Cortex of kidney (tissue), 1 donor: Measurements from ENCODE around the gene NT5C2.
"Not testable (repeated sequence)": the region's sequence is repeated elsewhere in the genome, so short reads cannot be mapped to it uniquely, and the experiment has no call there.

Experiments
- DNase-seq: peaks from one replicate; lab custom pipeline; 2025; lab: John Stamatoyannopoulos, UW

The NT5C2 gene

DNA sequence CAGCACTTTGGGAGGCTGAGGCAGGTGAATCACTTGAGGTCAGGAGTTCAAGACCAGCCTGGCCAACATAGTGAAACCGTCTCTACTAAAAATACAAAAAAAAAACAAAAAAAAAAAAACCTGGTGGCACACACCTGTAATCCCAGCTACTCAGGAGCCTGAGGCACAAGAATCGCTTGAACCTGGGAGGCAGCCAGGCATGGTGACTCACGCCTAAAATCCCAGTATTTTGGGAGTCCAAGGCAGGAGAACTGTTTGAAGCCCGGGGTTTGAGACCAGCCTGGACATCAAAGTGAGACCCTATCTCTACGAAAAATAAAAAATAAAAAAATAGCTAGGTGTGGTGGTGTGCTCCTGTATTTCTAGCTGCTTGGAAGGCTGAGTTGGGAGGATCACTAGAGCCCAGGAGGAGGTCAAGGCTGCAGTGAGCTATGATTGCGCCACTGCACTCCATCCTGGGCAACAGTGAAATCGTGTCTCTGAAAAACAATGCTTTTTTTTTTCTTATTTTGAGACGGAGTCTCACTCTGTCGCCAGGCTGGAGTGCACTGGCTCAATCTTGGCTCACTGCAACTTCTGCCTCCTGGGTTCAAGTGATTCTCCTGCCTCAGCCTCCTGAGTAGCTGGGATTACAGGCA is 29.2 kb downstream of the NT5C2 start:
- not testable (repeated sequence) for DNase-seq

DNA sequence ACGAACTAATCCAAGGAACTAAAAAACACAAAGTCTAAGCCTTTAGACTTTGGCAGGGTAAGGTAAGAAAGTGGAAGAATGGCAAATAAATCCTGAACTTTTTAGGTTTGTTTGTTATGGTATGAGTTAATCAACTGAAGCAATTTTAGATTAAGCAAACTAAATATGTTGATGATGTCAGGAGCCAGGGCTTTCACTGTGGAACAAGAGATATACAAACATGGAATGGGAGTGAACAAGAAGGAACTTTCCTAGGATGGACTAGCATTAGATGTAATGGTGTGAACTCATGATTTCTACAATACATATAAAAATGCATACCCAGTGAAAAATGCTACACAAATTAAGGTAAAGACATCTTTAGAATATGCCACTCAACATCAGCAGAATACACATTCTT is 35.8 kb downstream of the NT5C2 start:
- no peak for DNase-seq

DNA sequence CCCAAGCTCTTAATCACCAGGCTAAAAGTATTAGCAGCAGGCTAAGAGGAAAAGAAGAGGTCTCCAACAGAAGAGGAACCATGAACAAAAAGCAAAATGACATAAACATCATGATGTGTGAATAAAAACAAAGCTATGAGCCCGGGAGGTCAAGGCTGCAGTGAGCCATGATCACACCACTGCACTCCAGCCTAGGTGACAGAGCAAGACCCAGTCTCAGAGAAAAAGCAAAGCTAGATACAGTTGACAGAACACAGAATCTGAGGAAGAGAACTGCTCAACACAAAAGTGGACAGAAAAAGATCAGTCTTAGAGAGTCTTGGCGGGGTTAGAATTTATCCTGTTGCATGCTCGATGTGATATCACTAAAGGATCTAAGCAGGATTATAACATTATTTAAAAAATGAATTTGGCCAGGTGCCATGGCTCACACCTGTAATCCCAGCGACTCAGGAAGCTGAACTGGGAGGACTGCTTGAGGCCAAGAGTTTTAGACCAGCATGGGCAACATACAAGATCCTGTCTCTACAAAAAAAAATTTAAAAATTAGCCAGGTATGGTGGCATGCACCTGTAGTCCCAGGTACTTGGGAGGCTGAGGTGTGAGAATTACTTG is 37.5 kb downstream of the NT5C2 start:
- DNase-seq, result no peak

DNA sequence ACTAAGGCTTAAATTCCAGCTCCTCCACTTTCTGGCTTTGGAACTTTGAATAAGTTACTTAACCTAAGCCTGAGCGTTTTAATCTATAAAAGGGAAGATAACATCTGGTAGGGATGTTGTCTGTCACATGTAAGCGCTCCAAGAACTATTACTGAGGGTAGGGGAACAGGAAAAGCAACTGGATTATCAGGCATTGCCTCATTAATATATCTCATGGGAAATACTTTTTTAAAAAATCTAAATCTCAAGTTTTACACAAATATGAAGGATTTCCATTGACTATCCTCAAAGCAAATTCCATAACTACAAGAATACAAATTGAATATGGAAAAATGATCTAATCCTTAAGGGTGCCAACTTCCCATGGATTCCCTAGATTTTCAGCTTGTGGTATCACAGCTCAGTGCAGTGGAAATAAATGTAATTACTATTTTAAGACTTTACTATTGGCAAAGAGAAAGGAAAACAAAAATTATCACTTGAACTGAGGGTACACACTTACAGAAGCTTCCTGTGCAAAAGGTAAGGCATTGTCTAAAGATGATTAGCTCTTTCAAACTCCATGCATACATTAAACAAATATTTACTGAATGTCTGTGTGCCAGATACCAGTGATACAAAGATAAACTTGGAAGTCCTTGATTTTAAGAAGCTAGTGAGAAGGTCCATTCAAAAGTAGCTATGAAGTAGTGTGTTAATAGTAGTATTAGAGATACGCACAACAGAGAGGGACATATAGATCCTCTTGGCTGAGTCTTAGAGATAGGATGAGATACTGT is 38.4 kb downstream of the NT5C2 start:
- no peak for DNase-seq

DNA sequence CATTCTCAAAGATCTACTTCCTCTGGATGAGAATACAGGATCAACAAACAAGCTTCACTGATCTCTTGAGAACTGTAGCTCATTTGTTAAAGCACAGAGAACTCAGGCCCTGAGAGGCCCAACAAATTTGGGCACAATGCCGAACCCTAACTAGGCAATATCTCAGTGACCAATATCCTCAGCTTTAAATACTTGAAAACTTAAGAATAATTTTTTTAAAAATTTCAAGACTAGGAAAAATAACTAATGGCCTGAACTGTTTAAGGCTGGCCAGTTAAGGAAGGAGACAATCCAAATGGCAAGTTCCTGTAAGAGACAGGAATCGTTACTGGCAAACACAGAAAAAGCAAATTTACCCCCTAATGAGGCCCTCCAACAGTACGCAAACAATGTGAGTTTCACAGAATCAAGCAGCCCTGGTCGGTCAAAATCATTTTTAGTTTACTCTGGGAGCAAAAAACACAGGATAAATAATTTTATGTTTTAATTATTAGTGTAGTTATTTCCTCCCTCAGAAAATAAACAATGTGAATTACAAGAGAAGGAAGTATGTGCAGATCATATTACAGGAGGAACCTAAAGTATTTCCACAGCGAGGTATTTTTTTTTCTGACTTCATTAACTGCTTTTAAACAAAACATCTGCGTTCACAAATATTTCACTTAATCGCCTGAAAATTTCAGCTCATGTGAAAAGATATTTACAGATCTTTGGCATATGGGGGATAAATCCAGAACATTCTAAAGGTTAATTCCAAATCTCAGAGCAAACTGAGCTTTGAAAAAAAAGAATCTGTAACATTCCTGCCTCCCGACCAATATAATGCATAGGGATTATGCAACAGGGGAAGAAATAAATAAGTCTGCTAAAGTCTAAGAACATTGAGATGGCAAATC is 39.5 kb downstream of the NT5C2 start:
- no peak for DNase-seq

DNA sequence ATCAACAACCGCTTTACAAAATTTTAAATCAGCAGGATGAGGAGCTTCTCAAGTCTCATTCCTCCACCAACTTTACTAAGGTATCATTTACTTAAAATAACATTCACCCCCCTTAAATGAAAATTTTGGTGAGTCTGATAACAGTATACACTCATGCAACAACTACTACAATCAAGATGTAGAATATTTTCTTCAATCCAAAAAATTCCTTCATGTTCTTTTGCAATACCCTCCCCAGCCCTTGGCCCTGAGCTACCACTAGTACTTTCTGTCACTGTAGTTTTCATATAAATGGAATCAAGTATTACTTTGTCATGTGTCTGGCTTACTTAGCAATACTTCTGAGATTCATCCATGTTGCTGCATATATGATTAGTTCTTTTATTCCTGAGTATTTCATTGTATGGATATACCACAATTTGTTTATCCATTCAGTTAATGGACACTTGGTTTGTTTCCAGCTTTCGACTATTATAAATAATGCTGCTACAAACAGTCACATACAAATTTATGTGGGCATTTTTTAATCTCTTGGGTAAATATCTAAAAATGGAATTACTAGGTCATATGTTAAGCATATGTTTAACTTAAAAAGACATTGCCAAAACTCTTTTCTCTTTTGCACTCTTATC is 43.0 kb downstream of the NT5C2 start:
- no peak for DNase-seq

DNA sequence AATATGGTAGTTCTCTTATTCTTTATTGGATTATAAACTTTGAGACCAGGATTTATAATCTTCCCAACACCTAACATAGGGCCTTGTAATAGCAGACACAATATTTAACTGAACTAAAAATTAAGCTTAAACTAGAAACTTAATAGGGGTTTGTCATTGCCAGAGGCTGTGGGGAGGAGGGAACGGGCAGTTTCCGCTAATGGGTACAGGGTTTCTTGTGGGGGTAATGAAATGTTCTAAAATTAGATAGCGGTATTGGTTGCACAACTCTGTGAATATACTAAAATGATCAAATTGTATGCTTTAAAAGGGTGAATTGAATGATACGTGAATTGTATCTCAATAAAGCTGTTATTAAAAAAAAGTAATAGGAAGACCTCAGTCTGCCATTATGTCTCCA is 45.4 kb downstream of the NT5C2 start:
- no peak for DNase-seq

DNA sequence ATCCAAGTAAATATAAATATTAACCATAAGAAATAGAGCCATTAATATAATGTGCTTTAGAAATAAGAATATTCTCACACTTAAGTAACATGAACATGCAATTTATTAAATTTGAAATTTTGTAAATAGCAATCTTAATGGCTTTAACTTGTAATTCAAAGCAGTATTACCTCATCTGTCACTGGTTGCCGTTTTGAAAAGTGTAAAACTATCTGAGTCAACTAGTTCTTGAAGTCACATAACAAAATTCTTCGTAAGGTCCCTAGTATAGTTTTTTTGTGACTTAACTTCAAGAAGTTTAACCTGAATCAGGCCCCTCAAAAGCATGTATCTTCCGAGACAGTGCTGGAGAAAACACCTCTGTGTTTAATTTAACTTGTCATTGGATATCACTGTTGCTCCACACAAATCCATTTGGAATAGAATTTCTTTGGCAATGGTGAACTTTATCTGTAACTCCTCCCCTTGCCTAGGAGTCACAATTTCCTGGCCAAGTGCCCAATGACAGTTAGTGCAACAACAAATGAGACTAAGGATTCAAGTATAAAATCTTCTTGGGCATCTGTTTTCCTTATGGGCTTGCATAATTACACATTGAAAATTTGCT is 47.1 kb downstream of the NT5C2 start:
- no peak for DNase-seq

DNA sequence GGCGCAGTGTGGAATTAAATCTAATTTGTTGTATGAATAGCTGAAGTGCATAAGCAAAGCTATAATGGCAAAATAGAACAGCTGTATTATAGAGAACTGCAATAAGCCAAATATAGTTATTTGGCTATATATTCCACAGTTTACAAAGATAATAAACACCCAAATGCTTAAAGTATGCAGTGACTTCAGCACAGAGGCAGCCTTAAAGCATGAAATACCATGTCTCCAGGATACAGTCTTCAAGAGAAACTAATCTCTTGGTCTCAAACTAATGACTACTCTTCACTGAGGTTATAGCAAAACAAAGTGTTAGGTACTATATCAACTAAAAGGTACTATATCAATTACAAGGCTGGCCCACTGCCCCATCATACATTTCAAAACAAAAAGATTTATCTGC is 48.0 kb downstream of the NT5C2 start:
- DNase-seq, result no peak

DNA sequence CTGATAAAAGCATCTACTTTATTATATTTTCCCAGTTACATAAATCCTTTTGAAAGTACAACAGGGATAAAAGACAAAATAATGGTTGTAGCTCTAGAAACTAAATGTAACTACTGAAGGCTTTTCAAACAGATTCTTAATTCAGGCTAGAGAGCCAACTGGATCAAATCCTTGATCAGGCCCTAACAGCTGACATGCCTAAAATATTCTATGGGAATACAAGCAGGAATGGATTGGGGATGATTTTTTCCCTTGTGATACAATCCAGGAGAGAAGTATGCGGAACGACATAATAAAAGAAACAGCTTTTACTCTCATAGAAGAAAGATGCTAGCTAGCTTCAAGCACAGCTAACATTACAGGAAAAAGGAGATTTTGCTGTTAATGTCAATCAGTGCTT is 49.0 kb downstream of the NT5C2 start:
- DNase-seq, result no peak

DNA sequence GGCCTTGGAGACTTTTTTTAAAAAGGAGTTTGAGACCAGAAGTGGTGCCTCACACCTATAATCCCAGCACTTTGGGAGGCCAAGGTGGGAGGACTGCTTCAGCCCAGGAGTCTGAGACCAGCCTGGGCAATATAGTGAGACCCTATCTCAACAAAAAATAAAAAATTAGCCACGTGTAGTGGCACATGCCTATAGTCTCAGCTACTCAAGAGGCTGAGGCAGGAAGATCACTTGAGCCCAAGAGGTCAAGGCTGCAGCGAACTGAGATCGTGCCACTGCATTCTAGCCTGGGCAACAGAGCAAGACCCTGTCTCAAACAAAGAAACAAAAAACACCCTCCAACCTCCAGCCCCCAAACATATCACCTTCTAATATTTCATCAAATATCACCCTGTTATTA is 49.4 kb downstream of the NT5C2 start:
- not testable (repeated sequence) for DNase-seq

DNA sequence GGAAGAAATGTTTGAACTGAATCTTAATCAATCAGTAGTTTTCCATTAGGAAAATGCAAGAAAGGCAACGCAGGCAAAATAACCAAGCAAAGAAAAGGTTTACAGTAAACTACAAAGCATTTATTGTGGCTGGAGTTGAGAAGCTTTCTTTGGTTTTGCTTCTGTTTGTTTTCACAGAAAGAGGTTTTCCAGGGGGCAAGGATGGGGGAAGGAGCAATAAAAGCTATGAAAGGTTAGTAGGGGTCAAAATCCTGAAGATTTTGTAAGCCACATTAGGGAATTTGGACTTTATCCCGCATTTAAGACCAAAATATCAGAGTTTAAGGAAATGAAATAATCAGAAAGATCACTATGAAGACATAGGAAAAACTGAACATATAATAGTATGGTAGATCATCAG is 51.1 kb downstream of the NT5C2 start:
- DNase-seq, result no peak

DNA sequence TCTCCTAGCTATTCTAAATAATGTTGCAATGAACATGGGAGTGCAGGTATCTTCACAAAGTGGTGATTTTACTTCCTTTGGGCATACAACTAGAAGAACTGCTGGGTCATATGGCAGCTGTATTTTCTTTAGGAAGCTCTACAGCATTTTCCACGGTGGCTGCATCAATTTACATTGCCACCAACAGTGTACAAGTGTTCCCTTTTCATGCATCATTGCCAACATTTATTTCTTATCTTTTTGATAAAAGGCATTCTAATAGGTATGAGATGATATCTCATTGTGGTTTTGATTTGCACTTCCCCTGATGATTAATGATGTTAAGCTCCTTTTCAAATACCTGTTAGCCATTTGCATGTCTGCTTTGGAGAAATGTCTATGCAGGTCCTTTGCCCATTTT is 52.6 kb downstream of the NT5C2 start:
- DNase-seq, result no peak

DNA sequence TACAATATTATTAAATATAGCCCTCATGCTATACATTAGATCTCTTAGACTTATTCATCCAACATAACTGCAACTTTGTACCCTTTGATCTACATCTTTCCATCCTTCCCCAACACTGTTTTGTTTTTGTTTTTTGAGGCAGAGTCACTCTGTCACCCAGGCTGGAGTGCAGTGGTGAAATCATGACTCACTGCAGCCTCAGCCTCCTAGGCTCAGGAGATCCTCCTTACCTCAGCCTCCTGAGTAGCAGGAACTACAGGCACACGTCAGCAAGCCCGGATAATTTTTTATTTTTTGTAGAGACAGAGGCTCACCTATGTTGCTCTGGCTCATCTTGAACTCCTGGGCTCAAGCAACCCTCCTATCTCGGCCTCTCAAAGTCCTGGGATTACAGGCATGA is 53.3 kb downstream of the NT5C2 start:
- no peak for DNase-seq

DNA sequence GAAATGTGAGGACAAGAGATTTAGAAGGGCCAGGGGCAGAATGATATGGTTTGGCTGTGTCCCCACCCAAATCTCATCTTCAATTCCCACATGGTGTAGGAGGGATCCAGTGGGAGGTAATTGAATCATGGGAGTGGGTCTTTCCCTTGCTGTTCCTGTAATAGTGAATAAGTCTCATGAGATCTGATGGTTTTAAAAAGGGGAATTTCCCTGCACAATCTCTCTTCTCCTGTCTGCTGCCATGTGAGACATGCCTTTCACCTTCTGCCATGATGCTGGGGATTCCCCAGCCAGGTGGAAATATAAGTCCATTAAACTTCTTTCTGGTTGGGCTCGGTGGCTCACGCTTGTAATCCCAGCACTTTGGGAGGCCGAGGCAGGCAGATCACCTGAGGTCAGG is 57.9 kb downstream of the NT5C2 start:
- DNase-seq, result not testable (repeated sequence)

DNA sequence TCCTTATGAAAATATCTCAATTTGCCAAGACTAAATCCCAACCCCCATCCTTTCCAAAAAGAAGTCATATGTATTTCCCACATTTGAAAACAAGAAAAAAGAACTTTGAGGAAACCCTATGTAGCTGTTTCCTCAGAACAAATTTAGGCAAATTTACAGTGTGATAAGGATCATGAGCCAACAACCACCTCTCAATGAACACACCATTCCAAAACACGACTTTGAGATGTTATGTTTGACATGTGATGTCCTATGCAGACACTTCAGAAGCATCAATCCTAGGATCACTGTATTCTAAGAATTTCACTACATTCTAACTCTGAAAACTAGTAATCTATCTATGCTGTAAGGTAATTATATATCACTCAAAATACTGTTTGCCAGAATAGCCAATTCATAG is 62.2 kb downstream of the NT5C2 start:
- no peak for DNase-seq

DNA sequence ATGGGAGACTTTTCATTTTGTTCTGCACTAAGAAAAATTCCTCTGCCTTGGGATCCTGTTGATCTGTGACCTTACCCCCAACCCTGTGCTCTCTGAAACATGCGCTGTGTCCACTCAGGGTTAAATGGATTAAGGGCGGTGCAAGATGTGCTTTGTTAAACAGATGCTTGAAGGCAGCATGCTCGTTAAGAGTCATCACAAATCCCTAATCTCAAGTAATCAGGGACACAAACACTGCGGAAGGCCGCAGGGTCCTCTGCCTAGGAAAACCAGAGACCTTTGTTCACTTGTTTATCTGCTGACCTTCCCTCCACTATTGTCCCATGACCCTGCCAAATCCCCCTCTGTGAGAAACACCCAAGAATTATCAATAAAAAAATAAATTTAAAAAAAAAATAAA is 62.9 kb downstream of the NT5C2 start:
- not testable (repeated sequence) for DNase-seq

DNA sequence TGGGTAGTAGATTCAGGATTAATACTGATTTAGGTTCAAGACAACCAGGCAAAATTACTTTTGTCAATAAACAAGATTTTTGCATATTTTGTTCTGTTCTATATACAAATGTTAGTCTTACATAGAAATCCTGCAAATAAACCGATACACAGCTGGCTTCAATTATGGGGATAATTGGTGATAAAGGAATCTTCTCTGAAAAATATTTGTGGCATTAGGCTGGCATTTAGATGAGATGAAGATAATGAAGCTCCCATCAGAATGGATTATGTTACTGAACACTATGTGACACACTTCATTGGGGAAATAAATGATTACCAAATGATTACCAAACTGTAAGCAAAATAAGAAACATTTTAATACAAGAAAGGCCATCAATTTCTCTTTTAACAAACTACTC is 65.8 kb downstream of the NT5C2 start:
- no peak for DNase-seq

DNA sequence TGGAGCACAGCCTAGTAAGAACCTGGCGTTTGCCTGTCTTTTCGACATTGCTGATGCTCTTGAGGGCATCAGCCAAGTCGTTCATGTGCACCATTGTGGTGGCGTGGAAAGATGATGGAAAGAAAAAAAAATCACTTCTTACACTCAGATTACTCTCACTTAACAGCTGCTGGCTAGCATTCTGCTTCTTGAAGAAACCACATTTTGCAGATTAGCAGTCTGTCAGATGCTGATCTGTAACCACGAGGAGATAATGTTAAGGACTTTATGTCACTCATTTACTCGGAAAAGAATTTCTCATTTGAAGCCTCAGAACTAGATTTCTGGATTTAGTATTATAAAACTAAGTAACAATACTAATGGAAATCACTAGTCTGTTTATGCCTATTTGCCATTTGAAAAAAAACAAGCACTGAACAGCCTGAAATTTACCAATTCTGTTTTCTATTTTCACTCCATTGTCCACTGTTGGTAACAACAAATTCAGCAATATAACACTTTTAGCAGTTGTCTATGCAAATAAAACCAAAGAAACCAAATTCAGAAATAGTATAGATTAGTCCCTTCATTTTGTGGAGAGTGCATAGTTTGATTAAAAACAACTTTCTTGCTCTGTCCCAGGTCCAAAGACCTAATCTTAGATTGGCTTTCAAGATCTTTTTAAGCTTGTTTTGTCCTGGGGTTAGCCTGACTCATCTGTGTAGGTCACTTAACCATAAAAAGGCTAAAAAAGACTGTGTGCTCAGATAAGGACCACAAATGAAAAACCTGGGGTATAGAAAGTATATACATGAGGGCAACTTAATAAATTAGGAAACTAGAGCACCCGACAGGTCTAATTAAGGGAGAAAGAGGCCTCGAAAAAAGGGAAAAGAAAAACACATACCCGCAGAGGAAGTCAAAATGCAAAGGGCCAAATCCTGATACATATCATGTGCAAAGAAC is 67.5 kb downstream of the NT5C2 start:
- DNase-seq, result no peak

DNA sequence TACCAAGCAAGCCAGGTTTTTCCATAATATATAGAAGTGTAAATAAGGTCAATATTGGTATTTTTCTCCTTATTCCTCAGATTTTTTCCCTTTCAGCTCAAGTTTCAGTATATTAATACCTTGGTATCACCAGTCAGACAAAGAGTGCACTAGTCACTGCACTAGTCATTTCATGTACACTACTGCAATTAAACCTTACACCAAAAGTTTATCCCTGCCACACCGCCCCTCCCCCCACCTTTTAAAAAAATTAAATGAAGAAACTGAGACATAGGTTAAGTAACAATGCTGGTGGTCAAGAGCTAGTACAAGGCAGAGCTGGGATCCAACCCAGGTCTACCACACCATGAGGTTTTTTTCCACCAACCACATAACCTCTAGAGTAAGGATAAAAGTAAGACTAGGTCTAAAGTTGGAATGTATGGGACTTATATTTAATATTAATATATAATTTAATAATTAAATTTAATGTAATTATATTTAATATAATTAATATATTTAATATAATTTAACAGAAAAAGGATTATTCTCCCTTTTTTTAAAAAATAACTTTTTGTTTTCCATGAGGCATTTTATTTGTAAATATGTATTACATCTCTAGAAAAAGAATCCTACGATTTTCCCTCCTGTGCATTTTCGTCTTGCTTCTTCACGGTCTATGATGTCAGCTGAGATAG is 68.5 kb downstream of the NT5C2 start:
- no peak for DNase-seq
